ENCODE data around the gene CD84. TPM values are rescaled to one million over a fixed set of nuclear protein-coding genes. Genes with fewer than 3 reads are reported as not detected.
"Not testable (repeated sequence)": the region's sequence is repeated elsewhere in the genome, so short reads cannot be mapped to it uniquely, and the experiment has no call there.

The CD84 gene
- total and polyA plus RNA-seq, 11 donors: 0.49 to 36.2 (median 1.4) TPM

DNA sequence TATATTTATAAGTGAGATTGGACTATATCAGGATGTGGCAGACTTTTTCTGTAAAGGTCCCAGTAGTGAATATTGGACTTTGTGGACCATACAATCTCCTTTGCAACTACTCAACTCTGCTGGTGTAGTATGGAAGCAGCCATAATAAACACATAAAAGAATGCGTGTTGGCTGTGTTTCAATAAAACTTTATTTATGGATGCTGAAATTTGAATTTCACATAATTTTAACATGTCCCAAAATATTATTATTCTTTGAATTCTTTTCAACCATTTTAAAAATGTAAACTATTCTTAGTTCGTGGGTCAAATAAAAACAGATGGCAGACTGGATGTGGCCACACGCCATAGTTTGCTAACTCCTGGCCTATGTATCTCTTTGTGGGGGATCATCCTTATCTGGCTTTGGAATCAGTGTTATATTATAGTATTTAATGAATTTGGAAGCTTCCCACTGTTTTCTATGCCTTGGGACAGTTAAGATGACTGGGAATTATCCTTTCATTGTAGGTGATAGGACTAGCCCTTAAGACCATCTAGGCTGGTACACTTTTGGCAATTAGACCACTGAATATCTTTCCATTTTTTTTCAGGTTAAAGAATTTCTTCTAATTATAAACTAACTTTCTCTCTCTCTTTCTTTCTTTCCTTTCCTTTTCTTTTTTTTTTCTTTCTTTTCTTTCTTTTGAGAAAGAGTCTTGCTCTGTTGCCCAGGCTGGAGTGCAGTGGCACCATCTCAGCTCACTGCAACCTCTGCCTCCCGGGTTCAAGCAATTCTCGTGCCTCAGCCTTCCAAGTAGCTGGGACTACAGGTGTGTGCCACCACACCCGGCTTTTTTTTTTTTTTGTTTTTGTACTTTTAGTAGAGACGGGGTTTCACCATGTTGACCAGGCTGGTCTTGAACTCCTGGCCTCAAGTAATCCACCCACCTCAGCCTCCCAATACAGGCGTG is 41.3 kb downstream of the CD84 start:
- H3K4me1 ChIP-seq: peaks cover 0 to 33% (median 3%) of the 10 kb centered on the region in 12 donors
- H3K4me3 ChIP-seq: no peak overlapping the region
- TF ChIP-seq, protein P1, sequence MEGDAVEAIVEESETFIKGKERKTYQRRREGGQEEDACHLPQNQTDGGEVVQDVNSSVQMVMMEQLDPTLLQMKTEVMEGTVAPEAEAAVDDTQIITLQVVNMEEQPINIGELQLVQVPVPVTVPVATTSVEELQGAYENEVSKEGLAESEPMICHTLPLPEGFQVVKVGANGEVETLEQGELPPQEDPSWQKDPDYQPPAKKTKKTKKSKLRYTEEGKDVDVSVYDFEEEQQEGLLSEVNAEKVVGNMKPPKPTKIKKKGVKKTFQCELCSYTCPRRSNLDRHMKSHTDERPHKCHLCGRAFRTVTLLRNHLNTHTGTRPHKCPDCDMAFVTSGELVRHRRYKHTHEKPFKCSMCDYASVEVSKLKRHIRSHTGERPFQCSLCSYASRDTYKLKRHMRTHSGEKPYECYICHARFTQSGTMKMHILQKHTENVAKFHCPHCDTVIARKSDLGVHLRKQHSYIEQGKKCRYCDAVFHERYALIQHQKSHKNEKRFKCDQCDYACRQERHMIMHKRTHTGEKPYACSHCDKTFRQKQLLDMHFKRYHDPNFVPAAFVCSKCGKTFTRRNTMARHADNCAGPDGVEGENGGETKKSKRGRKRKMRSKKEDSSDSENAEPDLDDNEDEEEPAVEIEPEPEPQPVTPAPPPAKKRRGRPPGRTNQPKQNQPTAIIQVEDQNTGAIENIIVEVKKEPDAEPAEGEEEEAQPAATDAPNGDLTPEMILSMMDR (IDR thresholded peaks at IDR 0.05): no peak
- no peak for TF ChIP-seq POLR2A (IDR thresholded peaks at IDR 0.05)
- WGBS, 4 donors: 87 to 95% (median 94%) methylated on average over 8 of the region's 8 CpGs
- H3K27ac ChIP-seq: no peak overlapping the region
- no peaks in the 10 kb centered on the region for H3K36me3 ChIP-seq
- no peaks in the 10 kb centered on the region for H3K27me3 ChIP-seq
- H3K9me3 ChIP-seq: peaks cover 0 to 30% (median 18%) of the 10 kb centered on the region in 12 donors
- no peak for DNase-seq
- no peak for ATAC-seq
- intact Hi-C loops (cut with DNase I): no loop called here

DNA sequence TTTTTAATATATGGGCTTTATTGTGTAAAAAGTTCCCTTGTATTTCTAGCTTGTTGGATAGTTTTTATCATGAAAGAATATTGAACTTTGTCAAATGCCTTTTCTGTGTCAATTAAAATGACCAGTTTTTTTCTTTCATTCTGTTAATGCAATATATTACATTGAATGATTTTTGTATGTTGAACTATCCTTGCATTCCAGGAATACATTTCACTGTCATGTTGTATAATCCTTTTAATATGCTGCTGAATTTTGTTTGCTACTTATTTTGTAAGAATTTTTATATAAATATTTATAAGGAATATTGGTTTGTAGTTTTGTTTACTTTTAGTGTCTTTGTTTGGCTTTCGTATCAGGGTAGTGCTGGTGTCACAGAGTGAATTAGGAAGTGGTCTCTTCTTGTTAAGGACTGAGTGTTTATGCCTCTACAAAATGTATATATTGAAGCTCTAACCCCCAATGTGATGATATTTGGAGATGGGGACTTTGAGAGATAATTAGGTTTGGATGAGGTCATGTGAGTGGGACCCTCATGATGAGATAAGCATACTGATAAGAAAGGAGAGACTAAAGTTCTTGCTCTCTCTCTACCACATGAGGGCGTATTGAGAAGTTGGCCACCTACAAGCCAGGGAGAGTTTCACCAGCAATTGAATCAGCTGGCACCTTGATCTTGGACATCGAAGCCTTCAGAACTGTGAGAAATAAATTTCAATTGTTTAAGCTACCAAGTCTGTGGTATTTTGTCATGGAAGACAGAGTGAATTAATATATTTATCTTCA is 44.3 kb downstream of the CD84 start:
- no peak for ATAC-seq

DNA sequence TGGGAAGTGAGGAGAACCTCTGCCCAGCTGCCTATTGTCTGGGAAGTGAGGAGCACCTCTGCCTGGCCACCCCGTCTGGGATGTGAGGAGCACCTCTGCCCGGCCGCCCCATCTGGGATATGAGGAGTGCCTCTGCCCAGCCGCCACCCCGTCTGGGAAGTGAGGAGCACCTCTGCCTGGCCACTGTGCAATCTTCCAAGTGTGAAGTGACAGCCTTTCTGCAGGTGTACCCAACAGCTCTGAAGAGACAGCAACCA is 46.8 kb downstream of the CD84 start:
- H3K27ac ChIP-seq; H3K27me3 ChIP-seq; H3K4me1 ChIP-seq; H3K36me3 ChIP-seq; H3K4me3 ChIP-seq; intact Hi-C loops (cut with DNase I); ATAC-seq; DNase-seq: not testable (repeated sequence)
- H3K9me3 ChIP-seq: peaks cover 0 to 38% (median 18%) of the 10 kb centered on the region in 12 donors
- WGBS, 4 donors: 82 to 100% (median 87%) methylated on average over 1 to 5 of the region's 5 CpGs

More for the DNA sequence above, 44.3 kb downstream of the CD84 start:
- peaks cover 0 to 3% (median 0%) of the 10 kb centered on the region in 9 donors for H3K27me3 ChIP-seq
- peaks cover 0 to 34% (median 18%) of the 10 kb centered on the region in 12 donors for H3K9me3 ChIP-seq
- no peak for TF ChIP-seq POLR2A (IDR thresholded peaks at IDR 0.05)
- TF ChIP-seq, protein P1 (IDR thresholded peaks at IDR 0.05): no peak
- H3K4me1 ChIP-seq: peaks cover 0 to 9% (median 2%) of the 10 kb centered on the region in 12 donors
- H3K4me3 ChIP-seq: no peak overlapping the region
- no peaks in the 10 kb centered on the region for H3K36me3 ChIP-seq
- no peak overlapping the region for H3K27ac ChIP-seq
- 70 to 91% (median 77%) methylated on average over 3 of the region's 3 CpGs for WGBS, 4 donors
- intact Hi-C loops (cut with DNase I): no loop called here
- DNase-seq: no peak

DNA sequence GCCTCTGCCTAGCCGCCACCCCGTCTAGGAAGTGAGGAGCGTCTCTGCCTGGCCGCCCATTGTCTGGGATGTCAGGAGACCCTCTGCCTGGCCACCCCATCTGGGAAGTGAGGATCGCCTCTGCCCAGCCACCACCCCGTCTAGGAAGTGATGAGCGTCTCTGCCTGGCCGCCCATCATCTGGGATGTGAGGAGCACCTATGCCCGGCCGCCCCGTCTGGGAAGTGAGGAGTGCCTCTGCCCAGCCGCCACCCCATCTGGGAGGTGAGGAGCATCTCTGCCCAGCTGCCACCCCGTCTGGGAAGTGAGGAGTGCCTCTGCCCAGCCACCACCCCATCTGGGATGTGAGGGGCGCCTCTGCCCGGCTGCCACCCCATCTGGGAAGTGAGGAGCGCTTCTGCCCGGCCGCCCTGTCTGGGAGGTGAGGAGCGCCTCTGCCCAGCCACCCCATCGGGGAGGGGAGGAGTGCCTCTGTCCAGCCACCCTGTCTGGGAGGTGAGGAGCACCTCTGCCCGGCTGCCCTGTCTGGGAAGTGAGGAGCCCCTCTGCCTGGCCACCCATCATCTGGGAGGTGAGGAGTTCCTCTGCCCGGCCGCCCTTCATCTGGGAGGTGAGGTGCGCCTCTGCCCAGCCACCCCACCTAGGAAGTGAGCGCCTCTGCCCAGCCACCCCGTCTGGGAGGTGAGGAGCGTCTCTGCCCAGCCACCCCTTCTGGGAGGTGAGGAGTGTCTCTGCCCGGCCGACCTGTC is 47.3 kb downstream of the CD84 start:
- WGBS, 4 donors: 80 to 96% (median 88%) methylated on average over 17 to 29 of the region's 29 CpGs
- DNase-seq; ATAC-seq; H3K4me1 ChIP-seq; intact Hi-C loops (cut with DNase I); H3K36me3 ChIP-seq; H3K27ac ChIP-seq; H3K4me3 ChIP-seq; H3K27me3 ChIP-seq: not testable (repeated sequence)
- H3K9me3 ChIP-seq: peaks cover 0 to 38% (median 18%) of the 10 kb centered on the region in 12 donors

DNA sequence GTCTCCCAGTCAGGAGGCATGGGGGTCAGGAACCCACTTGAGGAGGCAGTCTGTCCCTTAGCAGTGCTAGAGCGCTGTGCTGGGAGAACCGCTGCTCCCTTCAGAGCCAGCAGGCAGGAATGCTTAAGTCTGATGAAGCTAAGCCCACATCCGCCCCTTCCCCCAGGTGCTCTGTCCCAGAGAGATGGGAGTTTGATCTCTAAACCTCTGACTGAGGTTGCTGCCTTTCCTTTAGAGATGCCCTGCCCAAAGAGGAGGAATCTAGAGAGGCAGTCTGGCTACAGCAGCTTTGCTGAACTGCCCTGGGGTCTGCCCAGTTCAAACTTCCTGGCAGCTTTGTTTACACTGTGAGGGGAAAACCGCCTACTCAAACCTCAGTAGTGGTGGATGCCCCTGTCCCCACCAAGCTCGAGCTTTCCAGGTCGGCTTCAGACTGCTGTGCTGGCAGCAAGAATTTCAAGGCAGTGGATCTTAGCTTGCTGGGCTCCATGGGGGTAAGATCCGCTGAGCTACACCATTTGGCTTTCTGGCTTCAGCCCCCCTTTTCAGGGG is 49.8 kb downstream of the CD84 start:
- H3K4me3 ChIP-seq; H3K27me3 ChIP-seq; H3K4me1 ChIP-seq; intact Hi-C loops (cut with DNase I); ATAC-seq; H3K27ac ChIP-seq; DNase-seq; H3K36me3 ChIP-seq: not testable (repeated sequence)
- 62 to 75% (median 68%) methylated on average over 5 to 7 of the region's 7 CpGs for WGBS, 4 donors
- H3K9me3 ChIP-seq: peaks cover 0 to 38% (median 8%) of the 10 kb centered on the region in 12 donors

DNA sequence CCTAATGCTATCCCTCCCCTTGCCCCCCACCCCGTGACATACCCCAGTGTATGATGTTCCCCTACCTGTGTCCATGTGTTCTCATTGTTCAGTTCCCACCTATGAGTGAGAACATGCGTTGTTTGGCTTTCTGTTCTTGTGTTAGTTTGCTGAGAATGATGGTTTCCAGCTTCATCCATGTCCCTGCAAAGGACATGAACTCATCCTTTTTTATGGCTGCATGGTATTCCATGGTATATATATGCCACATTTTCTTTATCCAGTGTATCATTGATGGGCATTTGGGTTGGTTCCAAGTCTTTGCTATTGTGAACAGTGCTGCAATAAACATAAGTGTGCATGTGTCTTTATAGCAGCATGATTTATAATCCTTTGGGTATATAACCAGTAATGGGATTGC is 55.5 kb downstream of the CD84 start:
- DNase-seq; H3K27ac ChIP-seq; intact Hi-C loops (cut with DNase I); H3K27me3 ChIP-seq; ATAC-seq; H3K4me3 ChIP-seq; H3K36me3 ChIP-seq: not testable (repeated sequence)
- WGBS, 4 donors: 74 to 79% (median 75%) methylated on average over 2 of the region's 2 CpGs
- peaks cover 0 to 11% (median 0%) of the 10 kb centered on the region in 12 donors for H3K4me1 ChIP-seq
- peaks cover 0 to 21% (median 0%) of the 10 kb centered on the region in 12 donors for H3K9me3 ChIP-seq

All from heart left ventricle (tissue), 16 donors.